PFSK-1 (cell line): ENCODE measurements around the gene RAP1GAP.

ENCODE experiments used
- POLR2AphosphoS5 ChIP-seq: IDR thresholded peaks from 2 replicates; pipeline ENCODE4 v1.6.1; 2012; ENCODE audit warnings: low read depth, mild to moderate bottlenecking, control low read depth, low read length, moderate library complexity
- SIN3A ChIP-seq: IDR thresholded peaks from 2 replicates; pipeline ENCODE4 v1.6.1; 2012; ENCODE audit warnings: mild to moderate bottlenecking, low read length, moderate library complexity, borderline replicate concordance; ENCODE audit not compliant: insufficient read depth
- TF ChIP-seq, protein P1 (sequence below), 2 experiments: IDR thresholded peaks; 2 replicates each; pipeline versions ENCODE4 v1.6.1 to v1.8.0; 2011 to 2012; ENCODE audit warnings: low read depth in 2 of 2, low read length in 2 of 2, control low read depth in 1 of 2, inconsistent platforms in 1 of 2, mild to moderate bottlenecking in 1 of 2, moderate library complexity in 1 of 2; ENCODE audit not compliant: insufficient read depth in 1 of 2

DNA sequence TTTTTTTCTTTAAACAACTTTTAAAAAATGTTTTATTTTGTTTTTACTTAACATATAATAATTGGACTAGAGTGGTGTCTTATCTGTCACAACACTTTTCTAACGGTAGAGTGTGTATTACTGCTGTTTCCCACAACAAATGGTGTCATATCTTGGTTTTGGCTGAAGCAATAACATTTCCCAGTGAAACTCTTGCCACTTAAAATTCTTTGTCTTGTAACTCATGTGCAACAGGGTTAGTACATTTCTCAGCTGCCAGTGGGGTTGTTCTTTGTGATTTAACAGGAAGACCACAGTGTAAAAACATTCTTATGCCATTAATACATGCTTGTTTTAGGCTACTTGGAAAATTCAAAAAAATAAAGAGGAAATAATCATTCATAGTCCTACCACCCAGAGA, 116.4 kb downstream of the RAP1GAP start:
- TF ChIP-seq POLR2AphosphoS5 = no peak
- TF ChIP-seq, protein P1, sequence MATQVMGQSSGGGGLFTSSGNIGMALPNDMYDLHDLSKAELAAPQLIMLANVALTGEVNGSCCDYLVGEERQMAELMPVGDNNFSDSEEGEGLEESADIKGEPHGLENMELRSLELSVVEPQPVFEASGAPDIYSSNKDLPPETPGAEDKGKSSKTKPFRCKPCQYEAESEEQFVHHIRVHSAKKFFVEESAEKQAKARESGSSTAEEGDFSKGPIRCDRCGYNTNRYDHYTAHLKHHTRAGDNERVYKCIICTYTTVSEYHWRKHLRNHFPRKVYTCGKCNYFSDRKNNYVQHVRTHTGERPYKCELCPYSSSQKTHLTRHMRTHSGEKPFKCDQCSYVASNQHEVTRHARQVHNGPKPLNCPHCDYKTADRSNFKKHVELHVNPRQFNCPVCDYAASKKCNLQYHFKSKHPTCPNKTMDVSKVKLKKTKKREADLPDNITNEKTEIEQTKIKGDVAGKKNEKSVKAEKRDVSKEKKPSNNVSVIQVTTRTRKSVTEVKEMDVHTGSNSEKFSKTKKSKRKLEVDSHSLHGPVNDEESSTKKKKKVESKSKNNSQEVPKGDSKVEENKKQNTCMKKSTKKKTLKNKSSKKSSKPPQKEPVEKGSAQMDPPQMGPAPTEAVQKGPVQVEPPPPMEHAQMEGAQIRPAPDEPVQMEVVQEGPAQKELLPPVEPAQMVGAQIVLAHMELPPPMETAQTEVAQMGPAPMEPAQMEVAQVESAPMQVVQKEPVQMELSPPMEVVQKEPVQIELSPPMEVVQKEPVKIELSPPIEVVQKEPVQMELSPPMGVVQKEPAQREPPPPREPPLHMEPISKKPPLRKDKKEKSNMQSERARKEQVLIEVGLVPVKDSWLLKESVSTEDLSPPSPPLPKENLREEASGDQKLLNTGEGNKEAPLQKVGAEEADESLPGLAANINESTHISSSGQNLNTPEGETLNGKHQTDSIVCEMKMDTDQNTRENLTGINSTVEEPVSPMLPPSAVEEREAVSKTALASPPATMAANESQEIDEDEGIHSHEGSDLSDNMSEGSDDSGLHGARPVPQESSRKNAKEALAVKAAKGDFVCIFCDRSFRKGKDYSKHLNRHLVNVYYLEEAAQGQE (IDR thresholded peaks at IDR 0.05; ENCODE audit: insufficient read depth in 1 of 2, low read depth in 2 of 2, low read length in 2 of 2) = no peak
- no peak for TF ChIP-seq SIN3A
